Omental fat pad (tissue), 4 donors: ENCODE data around the gene ERCC2. TPM values are rescaled to one million over a fixed set of nuclear protein-coding genes. Genes with fewer than 3 reads are reported as not detected.
"Not testable (repeated sequence)": the region's sequence is repeated elsewhere in the genome, so short reads cannot be mapped to it uniquely, and the experiment has no call there.

ENCODE experiments used
- ATAC-seq: fragments of 150-250 bp; one replicate; pipeline ENCODE4 v1.9.1; 2016; ENCODE audit warnings: mild to moderate bottlenecking, moderate library complexity; ENCODE audit not compliant: low FRiP score
- DNase-seq: peaks from one replicate; pipeline ENCODE4 v3.0.0-alpha.2; 2019; ENCODE audit warnings: low spot score
- total RNA-seq, 4 donors: library from RNA; depleted of rRNA; stranded (reverse); fragments of >200 nt; gene quantifications; one replicate each; pipeline ENCODE4 v1.1.0, GENCODE V29; 2016
- TF ChIP-seq, protein P1 (sequence below), 3 donors: fragments of 450-650 bp; IDR thresholded peaks; one replicate each; pipeline ENCODE4 v1.5.1; 2016 to 2017; ENCODE audit warnings: antibody characterized with exemption in 3 of 3, mild to moderate bottlenecking in 3 of 3, moderate library complexity in 2 of 3

Gene ERCC2
- total RNA-seq, 4 donors from 2014 or later: 7.1 to 11.2 (median 8.4) TPM

DNA sequence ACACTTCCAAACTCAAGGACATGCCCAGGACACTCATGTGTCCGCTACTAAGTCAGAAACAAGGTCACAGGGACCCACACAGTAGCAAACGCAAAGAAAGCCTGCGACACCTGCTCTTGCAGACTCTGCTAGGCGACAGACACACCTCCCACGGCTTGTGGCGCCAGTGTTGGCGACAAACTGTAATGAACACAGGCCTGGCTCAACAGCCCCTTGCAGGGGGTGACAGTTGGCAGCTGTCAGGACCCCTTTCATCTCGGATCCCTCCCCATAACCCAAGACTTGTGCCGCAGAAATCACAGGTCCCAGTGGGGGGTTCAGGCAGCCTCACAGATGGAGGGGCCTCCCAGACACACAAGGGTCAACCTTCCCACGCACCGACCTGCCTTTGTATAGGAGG is 48.1 kb downstream of the ERCC2 start:
- TF ChIP-seq, protein P1, sequence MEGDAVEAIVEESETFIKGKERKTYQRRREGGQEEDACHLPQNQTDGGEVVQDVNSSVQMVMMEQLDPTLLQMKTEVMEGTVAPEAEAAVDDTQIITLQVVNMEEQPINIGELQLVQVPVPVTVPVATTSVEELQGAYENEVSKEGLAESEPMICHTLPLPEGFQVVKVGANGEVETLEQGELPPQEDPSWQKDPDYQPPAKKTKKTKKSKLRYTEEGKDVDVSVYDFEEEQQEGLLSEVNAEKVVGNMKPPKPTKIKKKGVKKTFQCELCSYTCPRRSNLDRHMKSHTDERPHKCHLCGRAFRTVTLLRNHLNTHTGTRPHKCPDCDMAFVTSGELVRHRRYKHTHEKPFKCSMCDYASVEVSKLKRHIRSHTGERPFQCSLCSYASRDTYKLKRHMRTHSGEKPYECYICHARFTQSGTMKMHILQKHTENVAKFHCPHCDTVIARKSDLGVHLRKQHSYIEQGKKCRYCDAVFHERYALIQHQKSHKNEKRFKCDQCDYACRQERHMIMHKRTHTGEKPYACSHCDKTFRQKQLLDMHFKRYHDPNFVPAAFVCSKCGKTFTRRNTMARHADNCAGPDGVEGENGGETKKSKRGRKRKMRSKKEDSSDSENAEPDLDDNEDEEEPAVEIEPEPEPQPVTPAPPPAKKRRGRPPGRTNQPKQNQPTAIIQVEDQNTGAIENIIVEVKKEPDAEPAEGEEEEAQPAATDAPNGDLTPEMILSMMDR (IDR thresholded peaks at IDR 0.05): no peak
- DNase-seq: no peak
- ATAC-seq: no peak

DNA sequence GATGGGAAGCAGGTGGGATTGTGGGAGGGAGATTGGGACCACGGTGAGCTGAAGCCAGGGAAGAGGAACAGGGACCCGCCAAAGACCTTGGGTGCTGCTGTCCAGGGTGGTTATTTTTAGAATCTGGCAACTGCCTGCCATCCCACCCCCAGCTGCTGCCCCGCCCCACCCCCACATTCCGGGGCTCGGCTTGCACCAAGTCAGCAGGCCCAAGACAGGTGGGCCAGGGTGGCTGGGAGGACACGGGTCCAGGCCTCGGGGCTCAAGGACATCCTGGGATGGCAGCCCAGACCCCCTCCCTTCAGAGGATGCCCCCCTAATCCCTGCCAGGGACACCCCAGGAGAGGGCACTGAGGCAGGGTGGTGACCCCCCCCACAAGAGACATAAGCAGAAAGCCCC is 48.5 kb downstream of the ERCC2 start:
- DNase-seq: no peak
- TF ChIP-seq, protein P1 (IDR thresholded peaks at IDR 0.05): no peak

DNA sequence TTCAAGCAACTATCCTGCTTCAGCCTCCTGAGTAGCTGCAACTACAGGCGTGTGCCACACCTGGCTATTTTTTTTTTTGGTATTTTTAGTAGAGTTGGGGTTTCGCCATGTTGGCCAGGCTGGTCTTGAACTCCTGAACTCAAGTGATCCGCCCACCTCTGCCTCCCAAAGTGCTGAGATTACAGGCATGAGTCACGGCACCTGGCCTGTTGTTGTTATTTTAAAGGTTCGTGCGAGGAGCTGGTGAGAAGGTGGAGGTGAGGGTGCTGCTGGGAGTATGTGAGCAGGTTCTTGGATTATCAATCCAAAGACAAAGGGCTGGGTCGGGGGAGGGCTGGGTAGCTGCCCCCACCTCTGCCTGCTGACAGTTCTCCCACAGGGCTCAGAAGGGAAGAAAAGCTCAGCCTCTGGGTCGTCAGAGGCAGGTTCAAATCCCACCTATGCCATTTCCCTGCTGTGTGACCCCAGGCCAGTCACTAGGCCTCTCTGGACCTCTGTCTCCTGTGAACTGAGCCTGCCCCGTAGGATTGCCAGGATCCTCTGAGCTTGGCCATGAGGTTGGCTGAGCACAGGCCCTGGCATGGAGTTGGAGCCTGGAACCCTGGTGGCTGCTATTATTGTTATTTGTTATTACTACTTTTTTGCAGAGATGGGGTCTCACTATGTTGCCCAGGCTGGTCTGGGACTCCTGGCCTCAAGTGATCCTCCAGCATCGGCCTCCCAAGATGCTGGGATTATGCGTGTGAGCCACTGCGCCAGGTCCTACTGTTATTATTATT is 49.2 kb downstream of the ERCC2 start:
- TF ChIP-seq, protein P1 (IDR thresholded peaks at IDR 0.05): no peak
- no peak for ATAC-seq
- no peak for DNase-seq

More for the DNA sequence above, 48.5 kb downstream of the ERCC2 start:
- no peak for ATAC-seq

DNA sequence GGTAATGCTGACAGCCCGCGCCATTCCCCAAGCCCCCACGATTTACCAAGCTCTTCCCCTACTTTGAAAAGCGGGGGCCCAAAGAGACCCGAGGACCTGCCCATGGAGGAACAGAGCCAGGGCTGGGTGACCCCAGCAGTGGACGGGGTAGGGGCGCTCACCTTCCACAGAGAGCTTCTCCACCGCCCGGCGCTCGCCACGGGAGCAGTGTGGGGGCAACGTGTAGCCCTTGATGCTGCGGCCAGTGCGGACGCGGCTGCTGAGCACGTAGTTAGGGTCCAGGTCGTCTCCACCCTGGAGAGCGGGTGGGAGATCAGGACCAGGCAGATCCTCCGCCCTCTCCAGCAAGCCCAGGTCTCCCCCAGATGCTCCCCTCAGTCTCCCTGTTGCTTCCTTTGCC is 55.1 kb downstream of the ERCC2 start:
- DNase-seq (no peak), ATAC-seq (peak; percentile 39)
- TF ChIP-seq, protein P1 (IDR thresholded peaks at IDR 0.05): no peak

DNA sequence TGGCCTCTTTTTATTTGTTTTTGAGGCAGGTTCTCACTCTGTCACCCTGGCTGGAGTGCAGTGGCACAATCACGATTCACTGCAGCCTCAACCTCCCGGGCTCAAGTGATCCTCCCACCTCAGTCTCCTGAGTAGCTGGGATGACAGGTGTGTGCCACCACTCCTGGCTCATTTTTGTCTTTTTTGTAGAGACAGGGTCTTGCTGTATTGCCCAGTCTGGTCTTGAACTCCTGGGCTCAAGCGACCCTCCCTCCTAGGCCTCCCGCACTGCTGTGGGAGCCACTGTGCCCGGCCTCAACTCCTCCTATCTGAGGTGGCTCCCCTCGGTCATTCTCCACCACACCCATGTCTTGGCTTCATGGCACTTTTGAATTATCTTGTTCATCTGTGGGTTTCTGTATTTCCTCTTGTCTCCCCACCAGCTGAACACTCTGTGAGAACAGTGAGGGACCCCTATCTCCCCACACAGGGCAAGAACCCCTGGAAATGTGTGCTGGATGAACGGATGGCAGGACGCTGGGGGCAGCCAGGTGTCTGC is 55.6 kb downstream of the ERCC2 start:
- TF ChIP-seq, protein P1 (IDR thresholded peaks at IDR 0.05): no peak
- DNase-seq (no peak), ATAC-seq (no peak)

DNA sequence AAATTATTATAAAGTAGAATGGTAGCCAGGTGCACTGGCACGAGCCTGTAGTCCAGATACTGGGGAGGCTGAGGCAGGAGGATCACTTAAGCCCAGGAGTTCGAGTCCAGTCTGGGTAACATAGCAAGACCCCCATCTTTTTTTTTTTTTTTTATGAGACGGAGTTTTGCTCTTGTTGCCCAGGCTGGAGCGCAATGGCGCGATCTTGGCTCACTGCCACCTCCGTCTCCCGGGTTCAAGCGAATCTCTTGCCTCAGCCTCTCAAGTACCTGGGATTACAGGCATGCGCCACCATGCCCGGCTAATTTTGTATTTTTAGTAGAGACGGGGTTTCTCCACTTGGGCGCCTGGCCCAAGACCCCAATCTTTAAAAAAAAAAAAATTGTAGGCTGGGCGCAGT is 58.1 kb downstream of the ERCC2 start:
- not testable (repeated sequence) for ATAC-seq, DNase-seq

DNA sequence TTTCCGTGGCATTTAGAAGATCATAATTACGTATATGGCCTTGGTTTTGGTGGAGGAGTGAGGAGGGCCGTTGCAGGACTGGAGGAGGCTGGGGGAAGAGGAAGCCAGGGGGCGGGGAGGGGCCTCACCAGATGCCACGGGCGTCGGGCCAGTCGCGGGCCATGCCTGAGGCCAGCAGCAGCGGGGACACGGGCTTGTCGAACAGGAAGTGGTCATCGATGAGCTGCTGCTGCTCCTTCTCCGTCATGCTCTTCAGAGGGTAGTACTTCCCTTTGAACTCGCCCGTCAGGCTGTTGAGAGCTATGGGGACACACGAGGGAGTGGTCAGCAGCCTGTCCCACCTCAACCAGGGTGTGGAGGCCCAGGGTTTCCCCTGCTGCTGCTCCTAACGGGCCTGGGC is 58.8 kb downstream of the ERCC2 start:
- ATAC-seq: no peak
- DNase-seq: no peak
- TF ChIP-seq, protein P1 (IDR thresholded peaks at IDR 0.05): no peak

DNA sequence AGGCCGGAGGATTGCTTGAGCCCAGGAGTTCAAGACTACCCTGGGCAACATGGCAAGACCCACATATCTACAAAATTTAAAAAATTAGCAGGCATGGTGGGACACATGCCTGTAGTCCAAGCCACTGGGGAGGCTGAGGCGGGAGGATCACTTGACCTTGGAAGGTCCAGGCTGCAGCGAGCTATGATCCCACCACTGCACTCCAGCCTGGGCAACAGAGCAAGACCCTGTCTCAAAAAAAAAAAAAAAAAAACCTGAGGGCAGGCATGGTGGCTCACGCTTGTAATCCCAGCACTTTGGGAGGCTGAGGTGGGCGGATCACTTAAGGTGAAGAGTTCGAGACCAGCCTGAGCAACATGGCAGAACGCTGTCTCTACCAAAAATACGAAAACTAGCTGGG is 61.1 kb downstream of the ERCC2 start:
- not testable (repeated sequence) for ATAC-seq, DNase-seq
